Measurements from ENCODE around the gene NOTCH2NLA.
"Not testable (repeated sequence)": the region's sequence is repeated elsewhere in the genome, so short reads cannot be mapped to it uniquely, and the experiment has no call there.

Gene NOTCH2NLA

DNA sequence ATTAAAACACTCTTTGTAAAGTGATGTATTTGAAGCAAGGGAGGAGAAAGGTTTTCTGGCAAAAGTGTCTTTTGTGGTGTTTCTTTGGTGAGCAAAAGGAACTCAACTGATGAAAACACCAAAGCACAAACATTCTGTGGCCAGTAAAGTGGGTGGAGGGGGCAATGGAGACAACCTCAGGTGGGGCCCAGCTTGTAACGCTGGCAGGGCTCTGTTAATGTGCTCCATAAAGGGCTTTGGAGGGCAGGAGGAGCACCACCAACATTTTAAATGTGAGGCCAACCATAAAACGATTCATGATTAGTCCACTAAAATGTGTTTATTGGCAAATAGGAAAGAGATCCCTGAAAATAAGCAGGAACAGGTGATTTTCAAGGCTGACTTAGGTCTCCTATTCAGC is 7.8 kb upstream of the NOTCH2NLA start:
- H4K91ac ChIP-seq (ENCODE audit: low read length); H3K18ac ChIP-seq (ENCODE audit: low read depth in 1 of 2, low read length in 2 of 2); H3K9me3 ChIP-seq (ENCODE audit: control insufficient read depth, low read length); H2BK15ac ChIP-seq (ENCODE audit: low read depth, poor library complexity, severe bottlenecking); H3K4me2 ChIP-seq (ENCODE audit: low read length, poor library complexity, severe bottlenecking); H3K27ac ChIP-seq (ENCODE audit: low read length, poor library complexity, severe bottlenecking); H2BK12ac ChIP-seq (ENCODE audit: low read length in 2 of 2); H3K36me3 ChIP-seq (ENCODE audit: control insufficient read depth in 1 of 2, insufficient read depth in 2 of 2, low read depth in 1 of 2, low read length in 2 of 2); H3K27me3 ChIP-seq (ENCODE audit: control insufficient read depth in 1 of 2, insufficient read depth in 1 of 2, low read length in 2 of 2); H3K4ac ChIP-seq (ENCODE audit: low read depth in 1 of 2, low read length in 2 of 2); H4K8ac ChIP-seq (ENCODE audit: low read length); DNase-seq; H2AFZ ChIP-seq (ENCODE audit: low read depth, low read length); H2AK5ac ChIP-seq (ENCODE audit: low read length, severe bottlenecking); H2BK120ac ChIP-seq (ENCODE audit: low read depth, low read length); H3K9ac ChIP-seq (ENCODE audit: low read length); H3K23ac ChIP-seq (ENCODE audit: low read length in 2 of 2); H2BK5ac ChIP-seq (ENCODE audit: low read depth, low read length, poor library complexity, severe bottlenecking); H3K79me1 ChIP-seq (replicated peaks; ENCODE audit: low read length, poor library complexity, severe bottlenecking); H3K4me1 ChIP-seq (ENCODE audit: control insufficient read depth, insufficient read depth, low read depth, low read length); H3K14ac ChIP-seq (ENCODE audit: low read length in 2 of 2); H3K4me3 ChIP-seq (ENCODE audit: insufficient read depth in 1 of 2, low read depth in 1 of 2, low read length in 2 of 2): not testable (repeated sequence)
- no CpG with 5 or more reads among the region's 2 CpGs for WGBS

GRCh38 chr1:146236026-146236601 is 7.3 kb upstream of the NOTCH2NLA start:
- H4K91ac ChIP-seq (ENCODE audit: low read length); DNase-seq; H2BK15ac ChIP-seq (ENCODE audit: low read depth, poor library complexity, severe bottlenecking); H3K14ac ChIP-seq (ENCODE audit: low read length in 2 of 2); H3K9ac ChIP-seq (ENCODE audit: low read length); H3K27ac ChIP-seq (ENCODE audit: low read length, poor library complexity, severe bottlenecking); H2AK5ac ChIP-seq (ENCODE audit: low read length, severe bottlenecking); H2AFZ ChIP-seq (ENCODE audit: low read depth, low read length); H3K23ac ChIP-seq (ENCODE audit: low read length in 2 of 2); H3K4ac ChIP-seq (ENCODE audit: low read depth in 1 of 2, low read length in 2 of 2); H3K4me2 ChIP-seq (ENCODE audit: low read length, poor library complexity, severe bottlenecking); H3K4me3 ChIP-seq (ENCODE audit: insufficient read depth in 1 of 2, low read depth in 1 of 2, low read length in 2 of 2); H4K8ac ChIP-seq (ENCODE audit: low read length); H3K79me1 ChIP-seq (replicated peaks; ENCODE audit: low read length, poor library complexity, severe bottlenecking); H3K9me3 ChIP-seq (ENCODE audit: control insufficient read depth, low read length); H3K36me3 ChIP-seq (ENCODE audit: control insufficient read depth in 1 of 2, insufficient read depth in 2 of 2, low read depth in 1 of 2, low read length in 2 of 2); H2BK120ac ChIP-seq (ENCODE audit: low read depth, low read length); H2BK5ac ChIP-seq (ENCODE audit: low read depth, low read length, poor library complexity, severe bottlenecking); H3K18ac ChIP-seq (ENCODE audit: low read depth in 1 of 2, low read length in 2 of 2); H2BK12ac ChIP-seq (ENCODE audit: low read length in 2 of 2); H3K27me3 ChIP-seq (ENCODE audit: control insufficient read depth in 1 of 2, insufficient read depth in 1 of 2, low read length in 2 of 2); H3K4me1 ChIP-seq (ENCODE audit: control insufficient read depth, insufficient read depth, low read depth, low read length): not testable (repeated sequence)
- no CpG with 5 or more reads among the region's 5 CpGs for WGBS

GRCh38 chr1:146228144-146228682 is 608 bp downstream of the NOTCH2NLA start:
- H4K8ac ChIP-seq (ENCODE audit: low read length); H3K79me1 ChIP-seq (replicated peaks; ENCODE audit: low read length, poor library complexity, severe bottlenecking); H3K4me1 ChIP-seq (ENCODE audit: control insufficient read depth, insufficient read depth, low read depth, low read length); H2AFZ ChIP-seq (ENCODE audit: low read depth, low read length); H2AK5ac ChIP-seq (ENCODE audit: low read length, severe bottlenecking); H3K27me3 ChIP-seq (ENCODE audit: control insufficient read depth in 1 of 2, insufficient read depth in 1 of 2, low read length in 2 of 2); H3K36me3 ChIP-seq (ENCODE audit: control insufficient read depth in 1 of 2, insufficient read depth in 2 of 2, low read depth in 1 of 2, low read length in 2 of 2); H2BK12ac ChIP-seq (ENCODE audit: low read length in 2 of 2); H3K27ac ChIP-seq (ENCODE audit: low read length, poor library complexity, severe bottlenecking); H2BK5ac ChIP-seq (ENCODE audit: low read depth, low read length, poor library complexity, severe bottlenecking); H3K23ac ChIP-seq (ENCODE audit: low read length in 2 of 2); H2BK15ac ChIP-seq (ENCODE audit: low read depth, poor library complexity, severe bottlenecking); H3K4ac ChIP-seq (ENCODE audit: low read depth in 1 of 2, low read length in 2 of 2); H4K91ac ChIP-seq (ENCODE audit: low read length); H2BK120ac ChIP-seq (ENCODE audit: low read depth, low read length); H3K9me3 ChIP-seq (ENCODE audit: control insufficient read depth, low read length); DNase-seq: not testable (repeated sequence)
- peak overlapping the region; percentile 74 for H3K9ac ChIP-seq (ENCODE audit: low read length)
- H3K4me2 ChIP-seq (ENCODE audit: low read length, poor library complexity, severe bottlenecking) = peak overlapping the region; percentile 66
- peak overlapping the region in 1 of 2 experiments; percentile 94 for H3K18ac ChIP-seq (ENCODE audit: low read depth in 1 of 2, low read length in 2 of 2)
- peak overlapping the region in 1 of 2 experiments; percentile 84 for H3K14ac ChIP-seq (ENCODE audit: low read length in 2 of 2)
- no CpG with 5 or more reads among the region's 53 CpGs for WGBS
- peak overlapping the region; percentile 51 to 67 for H3K4me3 ChIP-seq (ENCODE audit: insufficient read depth in 1 of 2, low read depth in 1 of 2, low read length in 2 of 2)

DNA sequence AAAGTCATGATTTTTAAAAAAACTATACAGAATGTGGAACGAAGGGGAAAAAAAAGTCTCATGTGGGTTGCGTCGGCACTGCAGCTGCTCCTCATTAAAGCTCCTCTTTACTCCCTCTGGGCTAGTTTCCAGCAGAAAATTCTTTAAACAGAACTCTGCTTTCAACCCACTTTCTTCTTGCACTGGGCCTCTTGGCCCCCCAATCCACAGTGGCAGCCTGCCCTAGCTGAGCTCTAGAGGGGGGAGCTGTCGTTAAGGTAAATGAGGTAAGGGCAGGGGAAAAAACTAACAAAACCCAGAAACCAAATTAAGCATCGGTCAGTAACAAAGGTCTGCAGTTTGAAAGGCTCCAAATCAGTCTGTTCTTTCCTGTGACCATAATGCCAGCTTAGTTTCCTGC is 54.3 kb downstream of the NOTCH2NLA start:
- H2AK5ac ChIP-seq (ENCODE audit: low read length, severe bottlenecking); H3K36me3 ChIP-seq (ENCODE audit: control insufficient read depth in 1 of 2, insufficient read depth in 2 of 2, low read depth in 1 of 2, low read length in 2 of 2); H4K91ac ChIP-seq (ENCODE audit: low read length); H2BK15ac ChIP-seq (ENCODE audit: low read depth, poor library complexity, severe bottlenecking); DNase-seq; H3K4me3 ChIP-seq (ENCODE audit: insufficient read depth in 1 of 2, low read depth in 1 of 2, low read length in 2 of 2); H3K27me3 ChIP-seq (ENCODE audit: control insufficient read depth in 1 of 2, insufficient read depth in 1 of 2, low read length in 2 of 2); H3K4me2 ChIP-seq (ENCODE audit: low read length, poor library complexity, severe bottlenecking); H3K9me3 ChIP-seq (ENCODE audit: control insufficient read depth, low read length); H3K4ac ChIP-seq (ENCODE audit: low read depth in 1 of 2, low read length in 2 of 2); H3K79me1 ChIP-seq (replicated peaks; ENCODE audit: low read length, poor library complexity, severe bottlenecking); H3K9ac ChIP-seq (ENCODE audit: low read length); H2BK120ac ChIP-seq (ENCODE audit: low read depth, low read length); H3K4me1 ChIP-seq (ENCODE audit: control insufficient read depth, insufficient read depth, low read depth, low read length); H2AFZ ChIP-seq (ENCODE audit: low read depth, low read length); H2BK5ac ChIP-seq (ENCODE audit: low read depth, low read length, poor library complexity, severe bottlenecking); H2BK12ac ChIP-seq (ENCODE audit: low read length in 2 of 2); H3K23ac ChIP-seq (ENCODE audit: low read length in 2 of 2); H3K18ac ChIP-seq (ENCODE audit: low read depth in 1 of 2, low read length in 2 of 2); H4K8ac ChIP-seq (ENCODE audit: low read length); H3K27ac ChIP-seq (ENCODE audit: low read length, poor library complexity, severe bottlenecking); H3K14ac ChIP-seq (ENCODE audit: low read length in 2 of 2): not testable (repeated sequence)
- no CpG with 5 or more reads among the region's 5 CpGs for WGBS

Data from mesenchymal stem cell (in vitro differentiated cells and primary cell).